Activated T-helper 1 cell treated with anti-CD3 and anti-CD28 coated beads, Interleukin-12 subunit alpha, Interleukin-12 subunit beta, Interleukin-2, Interleukin-4 antibody, amounts not matched to agents 30 ng/mL and 10 ng/mL and 1 ng/mL, durations not matched to agents 14 hours and 24 hours and 36 hours (primary cell): ENCODE measurements around the gene MTMR2. TPM values are rescaled to one million over a fixed set of nuclear protein-coding genes. Genes with fewer than 3 reads are reported as not detected.

ENCODE experiments used
- DNase-seq: peaks from one replicate; pipeline ENCODE4 v3.0.0; 2021; ENCODE audit warnings: low spot score
- H3K27ac Mint-ChIP-seq: one replicate; pipeline ENCODE4 v1.8.0; 2021; ENCODE audit warnings: mild to moderate bottlenecking, mixed read lengths
- H3K27me3 Mint-ChIP-seq: one replicate; pipeline ENCODE4 v1.8.0; 2022; ENCODE audit warnings: mild to moderate bottlenecking, moderate library complexity, mixed read lengths; ENCODE audit not compliant: insufficient read depth
- H3K36me3 Mint-ChIP-seq: one replicate; pipeline ENCODE4 v1.8.0; 2021; ENCODE audit warnings: low read depth, mixed read lengths
- H3K4me1 Mint-ChIP-seq: one replicate; pipeline ENCODE4 v1.8.0; 2021; ENCODE audit warnings: low read depth, mixed read lengths
- H3K4me3 Mint-ChIP-seq: one replicate; pipeline ENCODE4 v1.8.0; 2021; ENCODE audit warnings: mild to moderate bottlenecking, moderate library complexity, mixed read lengths
- H3K9me3 Mint-ChIP-seq: one replicate; pipeline ENCODE4 v1.8.0; 2021; ENCODE audit warnings: mixed read lengths
- intact Hi-C: fragments of 100-400 bp; cut with micrococcal nuclease; formaldehyde crosslinking; loops from one replicate; pipeline ENCODE4 v1.15.1; 2024
- total RNA-seq: library from RNA; stranded (reverse); gene quantifications from 2 replicates; pipeline ENCODE4 v1.2.3, GENCODE V29; 2022

MTMR2 gene
- total RNA-seq, 1 donor from 2014 or later = 41.3 TPM

DNA sequence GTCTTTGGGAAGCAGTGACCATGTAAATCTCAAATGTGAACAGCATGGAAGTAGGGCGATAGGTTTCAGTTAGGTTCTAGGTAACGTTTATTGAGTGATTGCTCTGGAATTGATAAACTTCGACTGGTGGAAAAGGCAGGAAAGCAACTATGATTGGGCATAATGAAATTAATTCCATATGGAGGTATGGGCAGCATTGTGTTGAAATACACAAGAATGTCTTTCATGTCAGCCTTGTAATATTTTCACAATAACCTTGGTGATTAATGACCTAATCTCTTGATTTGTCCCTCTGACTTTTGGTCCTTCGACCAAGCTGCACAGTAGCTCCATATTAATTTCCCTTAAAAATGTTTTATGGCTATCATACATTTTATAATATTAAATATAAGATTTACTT lies 130.8 kb downstream of the MTMR2 start:
- no peak overlapping the region for H3K4me3 Mint-ChIP-seq
- no peaks in the 10 kb centered on the region for H3K9me3 Mint-ChIP-seq
- no peaks in the 10 kb centered on the region for H3K27me3 Mint-ChIP-seq
- peaks cover 44% of the 10 kb centered on the region for H3K4me1 Mint-ChIP-seq
- intact Hi-C loops = loop anchor here (5.0 to 10.0 kb wide), 3 partner anchors 219 to 1661 kb away; partner anchors contain the start of gene FUT4
- DNase-seq = no peak
- peaks cover 18% of the 10 kb centered on the region for H3K36me3 Mint-ChIP-seq
- H3K27ac Mint-ChIP-seq = no peak overlapping the region

DNA sequence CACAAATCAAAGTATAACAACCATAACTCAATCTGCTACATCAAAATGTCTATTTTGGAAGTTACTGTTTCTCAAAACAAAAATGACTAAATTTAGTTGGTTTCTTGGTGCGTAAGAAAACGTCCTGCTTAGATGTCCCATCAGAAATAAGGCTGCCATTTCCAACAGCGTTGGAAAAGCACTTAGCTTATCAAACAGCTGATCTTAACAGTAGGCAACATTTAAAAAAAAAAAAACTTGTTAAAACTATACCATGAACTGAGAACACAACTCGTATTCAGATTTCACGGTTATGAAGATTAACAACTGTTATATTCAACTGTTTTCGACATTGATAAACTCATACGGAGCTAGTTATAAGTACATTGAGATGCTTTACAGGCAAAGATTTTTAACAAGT lies 131.2 kb downstream of the MTMR2 start:
- no peaks in the 10 kb centered on the region for H3K9me3 Mint-ChIP-seq
- DNase-seq = no peak
- no peak overlapping the region for H3K4me3 Mint-ChIP-seq
- peaks cover 22% of the 10 kb centered on the region for H3K36me3 Mint-ChIP-seq
- H3K4me1 Mint-ChIP-seq = peaks cover 49% of the 10 kb centered on the region
- no peaks in the 10 kb centered on the region for H3K27me3 Mint-ChIP-seq
- intact Hi-C loops = loop anchor here (5.0 to 10.0 kb wide), 3 partner anchors 220 to 1660 kb away; partner anchors contain the start of gene FUT4
- no peak overlapping the region for H3K27ac Mint-ChIP-seq

- intact Hi-C loops = loop anchor here (5.0 to 10.0 kb wide), 3 partner anchors 220 to 1660 kb away; partner anchors contain the start of gene FUT4
- no peak for DNase-seq
- peaks cover 54% of the 10 kb centered on the region for H3K4me1 Mint-ChIP-seq
These were observed 131.7 kb downstream of the MTMR2 start for GRCh38 chr11:95792200-95792599.

DNA sequence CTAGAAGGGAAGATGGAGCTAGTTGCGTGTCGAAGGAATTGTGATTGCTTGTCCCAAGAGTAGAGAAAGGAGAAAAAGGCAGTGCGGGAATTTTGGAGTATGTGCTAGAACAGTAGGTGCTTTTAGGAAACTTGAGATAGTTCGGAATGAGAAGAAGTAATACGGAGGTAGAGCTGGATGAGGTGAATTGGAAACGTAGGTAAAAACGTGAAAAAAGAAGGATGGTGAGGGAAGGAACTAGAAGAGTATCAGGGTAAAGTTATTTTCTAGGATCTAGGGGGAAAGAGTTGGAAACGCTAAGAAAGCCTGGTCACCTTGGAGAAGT lies 132.2 kb downstream of the MTMR2 start:
- intact Hi-C loops = loop anchor here (1.0 to 10.0 kb wide), 4 partner anchors 221 to 1659 kb away; partner anchors contain the start of gene FUT4
- no peaks in the 10 kb centered on the region for H3K9me3 Mint-ChIP-seq
- H3K27ac Mint-ChIP-seq = peak overlapping the region; percentile 100
- H3K36me3 Mint-ChIP-seq = peaks cover 22% of the 10 kb centered on the region
- peaks cover 57% of the 10 kb centered on the region for H3K4me1 Mint-ChIP-seq
- peak overlapping the region; percentile 96 for H3K4me3 Mint-ChIP-seq
- no peak for DNase-seq
- no peaks in the 10 kb centered on the region for H3K27me3 Mint-ChIP-seq

More at GRCh38 chr11:95792200-95792599, 131.7 kb downstream of the MTMR2 start:
- no peaks in the 10 kb centered on the region for H3K9me3 Mint-ChIP-seq
- no peak overlapping the region for H3K27ac Mint-ChIP-seq
- H3K27me3 Mint-ChIP-seq = no peaks in the 10 kb centered on the region
- H3K36me3 Mint-ChIP-seq = peaks cover 22% of the 10 kb centered on the region
- peak overlapping the region; percentile 96 for H3K4me3 Mint-ChIP-seq

- Mint-ChIP-seq H3K27me3 (no peaks in the 10 kb centered on the region), H3K27ac (peak overlapping the region; percentile 100), H3K4me3 (peak overlapping the region; percentile 96), H3K36me3 (peaks cover 27% of the 10 kb centered on the region), H3K9me3 (no peaks in the 10 kb centered on the region), H3K4me1 (peaks cover 62% of the 10 kb centered on the region)
- intact Hi-C loops = loop anchor here (1.0 to 10.0 kb wide), 10 partner anchors 132 to 1659 kb away; partner anchors contain the start of genes CCDC82, CWC15, ENDOD1 and FUT4
- DNase-seq = peak; percentile 35
These were observed 132.8 kb downstream of the MTMR2 start for GRCh38 chr11:95790933-95791708.

DNA sequence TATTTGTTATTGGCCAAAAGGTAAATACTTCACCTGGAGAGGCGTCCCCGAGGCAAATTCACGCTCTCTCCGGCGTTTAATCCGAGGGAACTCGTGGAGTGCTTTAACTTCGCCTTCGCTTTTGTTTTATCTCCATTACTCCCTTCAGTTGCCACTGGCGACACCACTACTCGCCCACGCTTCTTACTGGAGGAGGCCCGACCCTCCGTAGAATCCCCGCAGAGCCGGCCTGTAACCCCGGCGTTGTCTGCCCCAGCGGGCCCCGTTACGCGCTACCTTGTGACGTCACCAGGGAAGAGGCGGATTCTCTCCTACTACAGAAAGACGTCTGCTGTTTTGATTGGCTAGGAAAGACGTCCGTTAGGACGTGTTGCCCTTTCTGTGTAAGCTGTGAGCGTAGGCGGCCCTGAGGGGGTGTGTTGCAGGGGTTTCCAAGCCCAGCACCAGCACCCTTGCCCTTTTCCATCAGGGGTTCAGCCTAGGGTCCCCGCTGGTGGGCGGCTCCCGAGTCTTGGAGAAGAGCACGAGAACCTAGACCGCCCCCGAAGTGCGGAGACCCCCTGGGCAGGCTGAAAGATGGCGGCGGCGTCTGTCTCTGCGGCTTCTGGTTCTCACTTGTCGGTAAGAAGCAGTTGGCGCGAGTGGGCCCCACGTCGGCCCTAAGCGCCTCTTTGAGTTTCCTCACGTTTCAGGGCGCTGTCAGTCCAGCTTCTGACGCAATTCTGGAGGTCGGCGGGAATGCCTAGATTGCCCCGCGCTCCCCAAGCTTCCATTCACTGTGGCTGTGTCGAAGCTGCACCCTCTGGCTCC lies 133.6 kb downstream of the MTMR2 start, which contains the start of gene CEP57:
Gene CEP57 (plus strand): TSS at position 376 of the 810 bp plus-strand sequence. CDS start 201 bp downstream, at position 577.
- H3K4me1 Mint-ChIP-seq = peaks cover 70% of the 10 kb centered on the region
- intact Hi-C loops = loop anchor here (1.0 to 10.0 kb wide), 9 partner anchors 133 to 1658 kb away; partner anchors contain the start of genes CCDC82, CWC15, ENDOD1 and FUT4
- peaks cover 32% of the 10 kb centered on the region for H3K36me3 Mint-ChIP-seq
- no peaks in the 10 kb centered on the region for H3K9me3 Mint-ChIP-seq
- peak within 1 kb of the TSS; percentile 96 for H3K4me3 Mint-ChIP-seq
- no peaks in the 10 kb centered on the region for H3K27me3 Mint-ChIP-seq
- peak; percentile 93 for DNase-seq
- H3K27ac Mint-ChIP-seq = peak within 1 kb of the TSS; percentile 100

GRCh38 chr11:95789506-95790122 lies 134.3 kb downstream of the MTMR2 start, which contains the start of gene FAM76B:
FAM76B (minus strand) TSS chr11:95789782; CDS start chr11:95789478, 304 bp downstream.
- peak within 1 kb of the TSS; percentile 96 for H3K4me3 Mint-ChIP-seq
- peak within 1 kb of the TSS; percentile 100 for H3K27ac Mint-ChIP-seq
- DNase-seq = peak; percentile 97
- peaks cover 70% of the 10 kb centered on the region for H3K4me1 Mint-ChIP-seq
- peaks cover 37% of the 10 kb centered on the region for H3K36me3 Mint-ChIP-seq
- no peaks in the 10 kb centered on the region for H3K9me3 Mint-ChIP-seq
- H3K27me3 Mint-ChIP-seq = no peaks in the 10 kb centered on the region
- intact Hi-C loops = loop anchor here (1.0 to 10.0 kb wide), 15 partner anchors 75 to 1657 kb away; partner anchors contain the start of genes ANKRD49, CCDC82, CWC15 and ENDOD1

DNA sequence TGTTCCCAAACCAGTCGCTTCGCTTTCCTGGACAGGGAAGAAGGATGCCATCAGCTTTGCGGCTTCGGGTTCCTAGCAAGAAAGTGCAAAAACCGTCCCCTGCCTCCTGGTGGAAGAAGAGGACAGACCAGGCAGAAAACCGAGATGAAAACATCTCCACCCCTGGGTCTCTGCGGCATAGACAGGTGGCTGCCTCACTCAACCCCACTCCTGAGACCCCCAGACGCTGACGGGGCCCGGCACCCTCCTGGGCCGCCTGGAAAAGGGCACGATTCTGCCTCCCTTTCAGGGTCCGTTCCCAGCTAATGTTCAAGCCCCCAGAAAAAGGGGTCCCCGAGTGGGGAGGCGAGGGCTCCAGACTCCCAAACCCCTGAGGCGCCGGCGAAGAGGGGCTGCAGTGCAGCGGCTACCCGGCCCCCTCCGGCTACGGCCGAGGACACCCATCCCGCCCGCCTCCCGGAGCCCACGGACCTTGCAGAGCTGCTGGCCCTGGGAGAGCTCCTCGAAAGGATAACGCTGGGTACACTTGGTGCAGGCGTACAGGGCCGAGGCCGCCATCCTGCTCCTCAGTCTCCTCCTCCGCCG lies 134.9 kb downstream of the MTMR2 start:
- H3K36me3 Mint-ChIP-seq = peaks cover 38% of the 10 kb centered on the region
- intact Hi-C loops = loop anchor here (1.0 to 2.0 kb wide), 6 partner anchors 74 to 1296 kb away; partner anchors contain the start of genes ANKRD49, MRE11 and SESN3
- H3K27me3 Mint-ChIP-seq = no peaks in the 10 kb centered on the region
- peak; percentile 27 for DNase-seq
- H3K27ac Mint-ChIP-seq = peak overlapping the region; percentile 80
- peaks cover 66% of the 10 kb centered on the region for H3K4me1 Mint-ChIP-seq
- peak overlapping the region; percentile 96 for H3K4me3 Mint-ChIP-seq
- H3K9me3 Mint-ChIP-seq = no peaks in the 10 kb centered on the region

Other genes starting within 250 kb of the MTMR2 start
- 40.5 and 45.6 TPM in 2 replicates for gene FAM76B, start 134.3 kb downstream of the MTMR2 start, total RNA-seq
- 77.1 and 77.7 TPM in 2 replicates for gene CEP57, start 133.6 kb downstream of the MTMR2 start, total RNA-seq